Trophoblast cell (in vitro differentiated cells and primary cell): Measurements from ENCODE around the gene GSTT2B.
A peak's percentile ranks its signal among the peaks of the same experiment; 100 is the strongest.
"Not testable (repeated sequence)": the region's sequence is repeated elsewhere in the genome, so short reads cannot be mapped to it uniquely, and the experiment has no call there.

Experiments
- DNase-seq, 2 donors: peaks; one replicate each; pipeline ENCODE4 v3.0.0-alpha.2; 2016
- H2AFZ ChIP-seq: 2 replicates; pipeline ENCODE4 v1.6.1; 2013; ENCODE audit warnings: low read length, moderate library complexity, mild to moderate bottlenecking; ENCODE audit not compliant: insufficient read depth, poor library complexity
- H2AK5ac ChIP-seq: 2 replicates; pipeline ENCODE4 v1.6.1; 2013; ENCODE audit warnings: mild to moderate bottlenecking, low read length
- H2BK120ac ChIP-seq: 2 replicates; pipeline ENCODE4 v1.6.1; 2013; ENCODE audit warnings: low read length, mild to moderate bottlenecking, moderate library complexity; ENCODE audit not compliant: insufficient read depth, poor library complexity
- H2BK12ac ChIP-seq: 2 replicates; pipeline ENCODE4 v1.6.1; 2013; ENCODE audit warnings: mild to moderate bottlenecking, low read length, moderate library complexity
- H2BK5ac ChIP-seq: 2 replicates; pipeline ENCODE4 v1.6.1; 2013; ENCODE audit warnings: low read length, low read depth, moderate library complexity, mild to moderate bottlenecking; ENCODE audit not compliant: poor library complexity
- H3K14ac ChIP-seq: 2 replicates; pipeline ENCODE4 v1.6.1; 2013; ENCODE audit warnings: mild to moderate bottlenecking, low read length
- H3K18ac ChIP-seq: 2 replicates; pipeline ENCODE4 v1.6.1; 2013; ENCODE audit warnings: mild to moderate bottlenecking, low read length
- H3K23ac ChIP-seq: 2 replicates; pipeline ENCODE4 v1.6.1; 2013; ENCODE audit warnings: low read length
- H3K27ac ChIP-seq: 2 replicates; pipeline ENCODE4 v1.5.1; 2013; ENCODE audit warnings: low read depth, mild to moderate bottlenecking, inconsistent platforms, low read length, moderate library complexity
- H3K27me3 ChIP-seq: 2 replicates; pipeline ENCODE4 v1.6.1; 2013; ENCODE audit warnings: inconsistent platforms, mild to moderate bottlenecking, low read length, moderate library complexity; ENCODE audit not compliant: insufficient read depth
- H3K36me3 ChIP-seq, 2 experiments: 1 replicate in 1 of 2; 2 replicates in 1 of 2; pipeline ENCODE4 v1.6.1; 2013; ENCODE audit warnings: low read length in 2 of 2, mild to moderate bottlenecking in 2 of 2, moderate library complexity in 1 of 2; ENCODE audit not compliant: insufficient read depth in 2 of 2, control insufficient read depth in 1 of 2
- H3K4ac ChIP-seq: 2 replicates; pipeline ENCODE4 v1.6.1; 2013; ENCODE audit warnings: low read depth, mild to moderate bottlenecking, low read length, moderate library complexity
- H3K4me1 ChIP-seq, 2 experiments: 1 replicate in 1 of 2; 2 replicates in 1 of 2; pipeline ENCODE4 v1.6.1; 2013; ENCODE audit warnings: low read length in 2 of 2, mild to moderate bottlenecking in 2 of 2, moderate library complexity in 1 of 2; ENCODE audit not compliant: insufficient read depth in 2 of 2, control insufficient read depth in 1 of 2
- H3K4me2 ChIP-seq: 2 replicates; pipeline ENCODE4 v1.6.1; 2013; ENCODE audit warnings: inconsistent platforms, mild to moderate bottlenecking, low read length, moderate library complexity
- H3K4me3 ChIP-seq: 2 replicates; pipeline ENCODE4 v1.5.1; 2013; ENCODE audit warnings: mild to moderate bottlenecking, low read depth, low read length, inconsistent platforms
- H3K79me1 ChIP-seq: one replicate; pipeline ENCODE4 v1.6.1; 2013; ENCODE audit warnings: low read length
- H3K79me2 ChIP-seq: 2 replicates; pipeline ENCODE4 v1.6.1; 2013; ENCODE audit warnings: low read length, mild to moderate bottlenecking; ENCODE audit not compliant: control insufficient read depth, insufficient read depth, poor library complexity
- H3K9ac ChIP-seq: 2 replicates; pipeline ENCODE4 v1.6.1; 2013; ENCODE audit warnings: mild to moderate bottlenecking, low read length
- H3K9me3 ChIP-seq: 2 replicates; pipeline ENCODE4 v1.6.1; 2013; ENCODE audit warnings: low read depth, mild to moderate bottlenecking, control low read depth, inconsistent platforms, low read length; ENCODE audit not compliant: insufficient read depth
- H4K12ac ChIP-seq: 2 replicates; pipeline ENCODE4 v1.6.1; 2013; ENCODE audit warnings: low read depth, mild to moderate bottlenecking, low read length, moderate library complexity
- H4K8ac ChIP-seq: 2 replicates; pipeline ENCODE4 v1.6.1; 2013; ENCODE audit warnings: low read depth, mild to moderate bottlenecking, low read length, moderate library complexity
- H4K91ac ChIP-seq: one replicate; pipeline ENCODE4 v1.6.1; 2013; ENCODE audit warnings: low read depth, mild to moderate bottlenecking, low read length, moderate library complexity
- WGBS: extraction: QIAGEN DNeasy Blood & Tissue Kit; methylation state at CpG from one replicate; pipeline ENCODE4 v1.1.7; 2013; ENCODE audit warnings: missing lambda C conversion rate; ENCODE audit not compliant: insufficient read length, insufficient coverage; ENCODE audit errors: extremely low coverage; 5-methylcytosine and 5-hydroxymethylcytosine counted together

The GSTT2B gene

GRCh38 chr22:23908587-23909205, 52.3 kb downstream of the GSTT2B start:
- Histone ChIP-seq H2BK120ac (peak overlapping the region; percentile 32), H3K14ac (no peak overlapping the region), H2AK5ac (no peak overlapping the region), H3K27me3 (no peaks in the 10 kb centered on the region), H3K36me3 (no peaks in the 10 kb centered on the region), H3K9ac (no peak overlapping the region), H3K27ac (no peak overlapping the region), H3K4me2 (no peak overlapping the region), H3K4me1 (peaks cover 0 to 4% of the 10 kb centered on the region in 2 experiments), H3K79me2 (peaks cover 3% of the 10 kb centered on the region), H4K91ac (no peak overlapping the region), H3K18ac (no peak overlapping the region), H4K12ac (no peak overlapping the region), H3K4ac (no peak overlapping the region), H2BK5ac (no peak overlapping the region), H2BK12ac (no peak overlapping the region), H4K8ac (no peak overlapping the region), H3K9me3 (peaks cover 1% of the 10 kb centered on the region), H3K4me3 (no peak overlapping the region), H2AFZ (no peak overlapping the region), H3K23ac (no peak overlapping the region), H3K79me1 (peaks cover 2% of the 10 kb centered on the region)
- DNase-seq = no peak
- no CpG with 5 or more reads among the region's 11 CpGs for WGBS

GRCh38 chr22:23907423-23907822, 53.6 kb downstream of the GSTT2B start:
- not testable (repeated sequence) for H2BK120ac ChIP-seq, H3K18ac ChIP-seq, H3K27ac ChIP-seq, H3K4me3 ChIP-seq, H3K4me1 ChIP-seq, H2BK12ac ChIP-seq, H3K14ac ChIP-seq, H3K36me3 ChIP-seq, H2AK5ac ChIP-seq, H3K4ac ChIP-seq, H3K9ac ChIP-seq, H3K23ac ChIP-seq, H4K12ac ChIP-seq, H4K91ac ChIP-seq, H2BK5ac ChIP-seq, H4K8ac ChIP-seq, H3K4me2 ChIP-seq, H3K79me2 ChIP-seq, H3K9me3 ChIP-seq, H3K79me1 ChIP-seq, H3K27me3 ChIP-seq, H2AFZ ChIP-seq
- DNase-seq = peak; percentile 60 to 79
- WGBS = no CpG with 5 or more reads among the region's 10 CpGs
